Suprapubic skin (tissue), 4 donors: ENCODE data around the gene ACYP1. TPM values are rescaled to one million over a fixed set of nuclear protein-coding genes. Genes with fewer than 3 reads are reported as not detected.

Experiments
- total RNA-seq, 4 donors: library from RNA; depleted of rRNA; stranded (reverse); fragments of >200 nt; gene quantifications; one replicate each; pipeline ENCODE4 v1.1.0, GENCODE V29; 2016

The ACYP1 gene
- total RNA-seq, 4 donors from 2014 or later = 19.2 to 40.6 (median 23.0) TPM

Other genes with a start within 250 kb of the ACYP1 start
- under 1 TPM in 3 of 4 donors, not detected in 1; 0.10 to 0.97 (median 0.11) TPM for gene PROX2, start 187.9 kb downstream of the ACYP1 start, total RNA-seq
- 100 to 1,000 TPM in 1 of 4 donors, 10 to 100 TPM in 3; 79.1 to 190 (median 97.2) TPM for gene DLST, start 182.1 kb downstream of the ACYP1 start, total RNA-seq
- gene RPS6KL1, start 140.8 kb downstream of the ACYP1 start, total RNA-seq = 1 to 10 TPM in 3 of 4 donors, under 1 TPM in 1; 0.86 to 7.5 (median 1.8) TPM
- gene PGF, start 108.4 kb downstream of the ACYP1 start, total RNA-seq = 10 to 100 TPM in 1 of 4 donors, 1 to 10 TPM in 3; 3.5 to 10.5 (median 7.9) TPM
- gene EIF2B2, start 61.1 kb downstream of the ACYP1 start, total RNA-seq = 10 to 100 TPM; 28.9 to 46.2 (median 33.8) TPM
- gene MLH3, start 12.6 kb downstream of the ACYP1 start, total RNA-seq = 10 to 100 TPM in 3 of 4 donors, 1 to 10 TPM in 1; 8.6 to 27.0 (median 14.1) TPM
- 1 to 10 TPM in 2 of 4 donors, under 1 TPM in 2; 0.32 to 5.9 (median 1.2) TPM for gene ZC2HC1C, start 5.6 kb upstream of the ACYP1 start, total RNA-seq
- 10 to 100 TPM; 22.2 to 58.3 (median 34.3) TPM for gene NEK9, start 63.0 kb upstream of the ACYP1 start, total RNA-seq
- 100 to 1,000 TPM; 123 to 235 (median 198) TPM for gene TMED10, start 112.6 kb upstream of the ACYP1 start, total RNA-seq
- gene FOS, start 214.8 kb upstream of the ACYP1 start, total RNA-seq = 1,000 to 10,000 TPM; 2,120 to 3,987 (median 3,212) TPM